T-helper 2 cell treated with Interferon-gamma antibody and Interleukin-4, amounts not matched to agents 5 μg/mL and 100 μg/mL, for 36 hours (primary cell): Measurements from ENCODE around the gene ABHD16A.
"Not testable (repeated sequence)": the region's sequence is repeated elsewhere in the genome, so short reads cannot be mapped to it uniquely, and the experiment has no call there.

ENCODE experiments used
- DNase-seq: peaks from one replicate; pipeline ENCODE4 v3.0.0; 2021; ENCODE audit warnings: low spot score
- H3K27ac Mint-ChIP-seq: one replicate; pipeline ENCODE4 v1.8.0; 2021; ENCODE audit warnings: mild to moderate bottlenecking, mixed read lengths
- H3K27me3 Mint-ChIP-seq: one replicate; pipeline ENCODE4 v1.8.0; 2021; ENCODE audit warnings: low read depth, mixed read lengths
- H3K36me3 Mint-ChIP-seq: one replicate; pipeline ENCODE4 v1.8.0; 2021; ENCODE audit warnings: low read depth, mixed read lengths
- H3K4me1 Mint-ChIP-seq: one replicate; pipeline ENCODE4 v1.8.0; 2021; ENCODE audit warnings: low read depth, mixed read lengths
- H3K4me3 Mint-ChIP-seq: one replicate; pipeline ENCODE4 v1.8.0; 2022; ENCODE audit warnings: mild to moderate bottlenecking, moderate library complexity, mixed read lengths
- H3K9me3 Mint-ChIP-seq: one replicate; pipeline ENCODE4 v1.8.0; 2021; ENCODE audit warnings: mixed read lengths

Gene ABHD16A

GRCh38 chr6:31713465-31713864 is 10.3 kb upstream of the ABHD16A start:
- no peak for DNase-seq
- no peak overlapping the region for H3K4me3 Mint-ChIP-seq
- no peaks in the 10 kb centered on the region for H3K9me3 Mint-ChIP-seq
- H3K4me1 Mint-ChIP-seq, result peaks cover 16% of the 10 kb centered on the region
- no peak overlapping the region for H3K27ac Mint-ChIP-seq
- H3K36me3 Mint-ChIP-seq, result no peaks in the 10 kb centered on the region
- H3K27me3 Mint-ChIP-seq, result peaks cover 8% of the 10 kb centered on the region

GRCh38 chr6:31712296-31712695 is 9.2 kb upstream of the ABHD16A start:
- peaks cover 16% of the 10 kb centered on the region for H3K4me1 Mint-ChIP-seq
- no peaks in the 10 kb centered on the region for H3K36me3 Mint-ChIP-seq
- H3K4me3 Mint-ChIP-seq, result no peak overlapping the region
- no peaks in the 10 kb centered on the region for H3K9me3 Mint-ChIP-seq
- DNase-seq, result no peak
- H3K27me3 Mint-ChIP-seq, result peaks cover 8% of the 10 kb centered on the region
- no peak overlapping the region for H3K27ac Mint-ChIP-seq

- no peak for DNase-seq
- Mint-ChIP-seq H3K27me3 (peaks cover 10% of the 10 kb centered on the region), H3K9me3 (no peaks in the 10 kb centered on the region), H3K4me3 (no peak overlapping the region), H3K27ac (no peak overlapping the region), H3K4me1 (peaks cover 16% of the 10 kb centered on the region), H3K36me3 (no peaks in the 10 kb centered on the region)
These were observed 8.1 kb upstream of the ABHD16A start for GRCh38 chr6:31711233-31711632.

GRCh38 chr6:31710523-31711219 is 7.5 kb upstream of the ABHD16A start:
- Mint-ChIP-seq H3K36me3 (no peaks in the 10 kb centered on the region), H3K4me1 (peaks cover 16% of the 10 kb centered on the region), H3K27ac (no peak overlapping the region), H3K4me3 (no peak overlapping the region), H3K27me3 (peaks cover 10% of the 10 kb centered on the region), H3K9me3 (no peaks in the 10 kb centered on the region)
- no peak for DNase-seq

- DNase-seq, H3K36me3 Mint-ChIP-seq, H3K27me3 Mint-ChIP-seq, H3K9me3 Mint-ChIP-seq, H3K27ac Mint-ChIP-seq, H3K4me3 Mint-ChIP-seq: not testable (repeated sequence)
- H3K4me1 Mint-ChIP-seq, result peaks cover 16% of the 10 kb centered on the region
These were observed 6.0 kb upstream of the ABHD16A start for GRCh38 chr6:31709157-31709556.

GRCh38 chr6:31708224-31708623 is 5.1 kb upstream of the ABHD16A start:
- peaks cover 3% of the 10 kb centered on the region for H3K27me3 Mint-ChIP-seq
- H3K9me3 Mint-ChIP-seq, result no peaks in the 10 kb centered on the region
- no peak overlapping the region for H3K27ac Mint-ChIP-seq
- H3K4me3 Mint-ChIP-seq, result no peak overlapping the region
- H3K36me3 Mint-ChIP-seq, result no peaks in the 10 kb centered on the region
- peaks cover 16% of the 10 kb centered on the region for H3K4me1 Mint-ChIP-seq
- DNase-seq, result no peak

- H3K4me3 Mint-ChIP-seq, result no peak overlapping the region
- no peaks in the 10 kb centered on the region for H3K9me3 Mint-ChIP-seq
- no peak for DNase-seq
- H3K36me3 Mint-ChIP-seq, result no peaks in the 10 kb centered on the region
- H3K4me1 Mint-ChIP-seq, result peaks cover 16% of the 10 kb centered on the region
- no peak overlapping the region for H3K27ac Mint-ChIP-seq
- peaks cover 2% of the 10 kb centered on the region for H3K27me3 Mint-ChIP-seq
These were observed 4.6 kb upstream of the ABHD16A start for GRCh38 chr6:31707701-31708100.

- Mint-ChIP-seq H3K27ac (no peak within 1 kb of the TSS), H3K36me3 (peaks cover 7% of the 10 kb centered on the region), H3K9me3 (no peaks in the 10 kb centered on the region), H3K4me3 (no peak within 1 kb of the TSS), H3K4me1 (peaks cover 16% of the 10 kb centered on the region), H3K27me3 (peaks cover 2% of the 10 kb centered on the region)
- no peak for DNase-seq
These were observed 3.5 kb upstream of the ABHD16A start, which contains the start of gene LY6G6F for GRCh38 chr6:31706599-31706998. Gene LY6G6F, plus strand, starts transcription at chr6:31706866. Its CDS starts 41 bp downstream, at chr6:31706907.

GRCh38 chr6:31705931-31706330 is 2.8 kb upstream of the ABHD16A start:
- Mint-ChIP-seq H3K9me3 (no peaks in the 10 kb centered on the region), H3K27ac (no peak overlapping the region), H3K36me3 (peaks cover 12% of the 10 kb centered on the region), H3K27me3 (peaks cover 2% of the 10 kb centered on the region), H3K4me3 (no peak overlapping the region), H3K4me1 (peaks cover 15% of the 10 kb centered on the region)
- no peak for DNase-seq

- peak; percentile 40 for DNase-seq
- Mint-ChIP-seq H3K36me3 (peaks cover 26% of the 10 kb centered on the region), H3K27ac (peak overlapping the region; percentile 97), H3K4me1 (peaks cover 23% of the 10 kb centered on the region), H3K4me3 (peak overlapping the region; percentile 98), H3K27me3 (peaks cover 2% of the 10 kb centered on the region), H3K9me3 (no peaks in the 10 kb centered on the region)
These were observed 712 bp downstream of the ABHD16A start for GRCh38 chr6:31702405-31702818.

- H3K27me3 Mint-ChIP-seq, result no peaks in the 10 kb centered on the region
- peaks cover 26% of the 10 kb centered on the region for H3K4me1 Mint-ChIP-seq
- DNase-seq, result no peak
- H3K27ac Mint-ChIP-seq, result peak overlapping the region; percentile 97
- peaks cover 31% of the 10 kb centered on the region for H3K36me3 Mint-ChIP-seq
- H3K4me3 Mint-ChIP-seq, result peak overlapping the region; percentile 98
- no peaks in the 10 kb centered on the region for H3K9me3 Mint-ChIP-seq
These were observed 1.3 kb downstream of the ABHD16A start for GRCh38 chr6:31701666-31702404.

- Mint-ChIP-seq H3K27ac (no peak overlapping the region), H3K27me3 (no peaks in the 10 kb centered on the region), H3K9me3 (no peaks in the 10 kb centered on the region), H3K36me3 (peaks cover 38% of the 10 kb centered on the region), H3K4me1 (peaks cover 26% of the 10 kb centered on the region), H3K4me3 (peak overlapping the region; percentile 98)
- DNase-seq, result no peak
These were observed 2.3 kb downstream of the ABHD16A start for GRCh38 chr6:31700740-31701401.

- Mint-ChIP-seq H3K9me3 (no peaks in the 10 kb centered on the region), H3K4me3 (no peak overlapping the region), H3K36me3 (peaks cover 54% of the 10 kb centered on the region), H3K4me1 (peaks cover 24% of the 10 kb centered on the region), H3K27me3 (no peaks in the 10 kb centered on the region), H3K27ac (peak overlapping the region; percentile 67)
- DNase-seq, result no peak
These were observed 5.6 kb downstream of the ABHD16A start for GRCh38 chr6:31697555-31697954.

GRCh38 chr6:31693535-31693934 is 9.6 kb downstream of the ABHD16A start:
- Mint-ChIP-seq H3K4me1 (peaks cover 11% of the 10 kb centered on the region), H3K36me3 (peaks cover 56% of the 10 kb centered on the region), H3K9me3 (no peaks in the 10 kb centered on the region), H3K27ac (no peak overlapping the region), H3K27me3 (no peaks in the 10 kb centered on the region), H3K4me3 (no peak overlapping the region)
- no peak for DNase-seq
